NK-92 treated with Interleukin-12 subunit alpha and Interleukin-12 subunit beta, amount 100 ng/mL, for 24 hours (cell line): Measurements from ENCODE around the gene DTL.

Experiments
- DNase-seq: peaks from one replicate; lab custom pipeline; 2025; lab: John Stamatoyannopoulos, UW

Gene DTL

GRCh38 chr1:212037900-212038299 is 2.4 kb downstream of the DTL start:
- DNase-seq, result no peak

- no peak for DNase-seq
These were observed 4.1 kb downstream of the DTL start for GRCh38 chr1:212039622-212040021.

- DNase-seq, result no peak
These were observed 5.3 kb downstream of the DTL start for GRCh38 chr1:212040629-212041412.

GRCh38 chr1:212042436-212042835 is 6.9 kb downstream of the DTL start:
- DNase-seq, result no peak

- no peak for DNase-seq
These were observed 9.3 kb downstream of the DTL start for GRCh38 chr1:212044851-212045250.

- no peak for DNase-seq
These were observed 10.4 kb downstream of the DTL start for GRCh38 chr1:212045981-212046380.

- no peak for DNase-seq
These were observed 18.4 kb downstream of the DTL start for GRCh38 chr1:212053993-212054392.

- DNase-seq, result no peak
These were observed 19.8 kb downstream of the DTL start for GRCh38 chr1:212055333-212055732.

GRCh38 chr1:212060632-212061472 is 25.3 kb downstream of the DTL start:
- no peak for DNase-seq

GRCh38 chr1:212062832-212063438 is 27.4 kb downstream of the DTL start:
- DNase-seq, result no peak

- DNase-seq, result no peak
These were observed 32.2 kb downstream of the DTL start for GRCh38 chr1:212067787-212068186.

- no peak for DNase-seq
These were observed 35.3 kb downstream of the DTL start for GRCh38 chr1:212070720-212071302.

- no peak for DNase-seq
These were observed 36.5 kb downstream of the DTL start for GRCh38 chr1:212072047-212072446.

GRCh38 chr1:212073490-212073889 is 37.9 kb downstream of the DTL start:
- DNase-seq, result no peak

GRCh38 chr1:212074313-212074712 is 38.8 kb downstream of the DTL start:
- DNase-seq, result no peak

GRCh38 chr1:212074856-212075255 is 39.3 kb downstream of the DTL start:
- no peak for DNase-seq

- DNase-seq, result no peak
These were observed 41.5 kb downstream of the DTL start for GRCh38 chr1:212077028-212077427.

GRCh38 chr1:212078826-212079225 is 43.3 kb downstream of the DTL start:
- no peak for DNase-seq

- no peak for DNase-seq
These were observed 47.3 kb downstream of the DTL start for GRCh38 chr1:212082765-212083406.

GRCh38 chr1:212089560-212090163 is 54.1 kb downstream of the DTL start:
- DNase-seq, result no peak

GRCh38 chr1:212091438-212092121 is 56.0 kb downstream of the DTL start:
- no peak for DNase-seq
